Muscle of leg (tissue), 11 donors: Measurements from ENCODE around the gene OTUD7B. TPM values are rescaled to one million over a fixed set of nuclear protein-coding genes. Genes with fewer than 3 reads are reported as not detected.

Experiments
- DNase-seq: peaks from one replicate; pipeline ENCODE4 v3.0.0; 2013
- H3K27ac ChIP-seq: one replicate; pipeline ENCODE4 v1.5.1; 2013; ENCODE audit warnings: mild to moderate bottlenecking, low read length, control low read depth
- H3K27me3 ChIP-seq: one replicate; pipeline ENCODE4 v1.6.1; 2013; ENCODE audit warnings: low read length; ENCODE audit not compliant: control insufficient read depth, insufficient read depth
- H3K36me3 ChIP-seq: one replicate; pipeline ENCODE4 v1.6.1; 2013; ENCODE audit warnings: low read length; ENCODE audit not compliant: control insufficient read depth, insufficient read depth
- H3K4me1 ChIP-seq: one replicate; pipeline ENCODE4 v1.6.1; 2013; ENCODE audit warnings: low read length; ENCODE audit not compliant: control insufficient read depth, insufficient read depth
- H3K4me3 ChIP-seq: one replicate; pipeline ENCODE4 v1.5.1; 2013; ENCODE audit warnings: low read length, control low read depth
- H3K9me3 ChIP-seq: replicated peaks from 2 replicates; pipeline ENCODE4 v1.6.1; 2013; ENCODE audit warnings: low read depth, low read length; ENCODE audit not compliant: control insufficient read depth
- WGBS: methylation state at CpG from one replicate; pipeline ENCODE4 v1.1.5; 2013; ENCODE audit warnings: missing lambda C conversion rate; ENCODE audit not compliant: insufficient coverage; 5-methylcytosine and 5-hydroxymethylcytosine counted together
- polyA plus RNA-seq, 8 donors: library from polyadenylated mRNA; unstranded; fragments of 120-200 nt; gene quantifications; one replicate each; pipeline versions ENCODE4 v1.2.1 to v1.2.3, GENCODE V29; 2013; ENCODE audit warnings: inconsistent platforms in 1 of 8, low replicate concordance in 1 of 8; ENCODE audit not compliant: insufficient read length in 8 of 8, insufficient read depth in 1 of 8
- total RNA-seq: library from RNA; stranded (reverse); fragments of 120-200 nt; gene quantifications from one replicate; pipeline ENCODE4 v1.2.4, GENCODE V29; 2013

OTUD7B gene
- total and polyA plus RNA-seq, 9 donors, result 10.6 to 15.0 (median 12.8) TPM

- Histone ChIP-seq H3K36me3 (peaks cover 4% of the 10 kb centered on the region), H3K9me3 (no peaks in the 10 kb centered on the region), H3K27me3 (no peaks in the 10 kb centered on the region), H3K27ac (peak overlapping the region; percentile 50), H3K4me1 (peaks cover 48% of the 10 kb centered on the region), H3K4me3 (peak overlapping the region; percentile 61)
- WGBS, result 18% methylated on average over 3 of the region's 8 CpGs
- DNase-seq, result peak; percentile 68
Measured at GRCh38 chr1:149936992-149937705, 73.4 kb downstream of the OTUD7B start.

- no peaks in the 10 kb centered on the region for H3K9me3 ChIP-seq
- peak; percentile 91 for DNase-seq
- no peaks in the 10 kb centered on the region for H3K27me3 ChIP-seq
- H3K36me3 ChIP-seq, result peaks cover 10% of the 10 kb centered on the region
- peak within 1 kb of the TSS; percentile 50 for H3K27ac ChIP-seq
- WGBS, result 2% methylated on average over 7 of the region's 18 CpGs
- peak within 1 kb of the TSS; percentile 61 for H3K4me3 ChIP-seq
- peaks cover 48% of the 10 kb centered on the region for H3K4me1 ChIP-seq
Measured at GRCh38 chr1:149936170-149936991, 74.1 kb downstream of the OTUD7B start, which contains the start of gene MTMR11. Gene MTMR11 (minus strand): TSS chr1:149936879. CDS start chr1:149936647, 232 bp downstream.

DNA sequence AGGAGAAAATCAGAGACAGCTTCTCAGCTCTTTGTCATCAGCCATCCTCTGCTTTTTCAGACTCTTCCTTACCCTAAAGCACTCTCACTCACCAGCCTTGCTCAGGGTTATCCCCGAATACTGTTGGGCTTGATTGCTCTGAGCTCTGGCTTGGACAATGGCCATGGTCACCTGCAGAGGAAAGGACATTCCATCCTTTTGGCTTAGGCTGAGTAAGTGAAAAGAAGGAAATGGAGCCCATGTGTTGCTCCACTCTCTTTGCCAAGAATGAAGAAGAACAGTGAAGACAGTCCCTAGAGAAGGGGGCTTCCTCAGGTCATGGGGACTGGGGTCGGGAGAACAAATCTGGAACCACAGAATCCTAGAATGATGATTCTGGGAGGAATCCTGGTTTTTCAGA is 76.2 kb downstream of the OTUD7B start:
- Histone ChIP-seq H3K9me3 (no peaks in the 10 kb centered on the region), H3K27ac (peak overlapping the region; percentile 15), H3K4me1 (peaks cover 55% of the 10 kb centered on the region), H3K4me3 (no peak overlapping the region), H3K36me3 (peaks cover 15% of the 10 kb centered on the region), H3K27me3 (no peaks in the 10 kb centered on the region)
- WGBS, result 33% methylated on average over 1 of the region's 2 CpGs
- DNase-seq, result peak; percentile 85

DNA sequence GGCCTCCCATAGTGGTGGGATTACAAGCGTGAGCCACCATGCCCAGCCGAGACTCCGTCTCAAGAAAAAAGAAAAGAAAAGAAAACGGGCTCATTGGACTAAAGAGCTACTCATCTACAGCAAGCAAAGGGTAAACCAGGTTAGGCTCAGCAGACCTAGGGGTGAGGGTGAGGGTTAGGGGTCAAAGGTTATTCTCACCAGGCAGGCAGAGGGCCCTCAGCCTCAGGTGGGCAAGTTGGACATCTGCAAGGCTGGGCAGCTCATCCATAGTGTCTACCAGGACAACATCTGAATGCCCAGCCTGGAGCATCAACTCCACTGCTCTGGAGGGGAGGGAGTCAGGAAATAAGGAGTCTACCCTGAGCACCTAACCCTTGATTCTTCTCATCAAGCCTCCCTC is 77.3 kb downstream of the OTUD7B start:
- H3K27me3 ChIP-seq, result no peaks in the 10 kb centered on the region
- no peak for DNase-seq
- H3K4me1 ChIP-seq, result peaks cover 55% of the 10 kb centered on the region
- H3K27ac ChIP-seq, result no peak overlapping the region
- no peaks in the 10 kb centered on the region for H3K9me3 ChIP-seq
- no peak overlapping the region for H3K4me3 ChIP-seq
- WGBS, result 100% methylated on average over 1 of the region's 4 CpGs
- peaks cover 18% of the 10 kb centered on the region for H3K36me3 ChIP-seq

- WGBS, result 95% methylated on average over 6 of the region's 8 CpGs
- Histone ChIP-seq H3K4me3 (no peak overlapping the region), H3K36me3 (peaks cover 18% of the 10 kb centered on the region), H3K9me3 (no peaks in the 10 kb centered on the region), H3K27me3 (no peaks in the 10 kb centered on the region), H3K27ac (no peak overlapping the region), H3K4me1 (peaks cover 51% of the 10 kb centered on the region)
- no peak for DNase-seq
Measured at GRCh38 chr1:149932474-149932873, 78.1 kb downstream of the OTUD7B start.

- no peaks in the 10 kb centered on the region for H3K27me3 ChIP-seq
- WGBS, result 85% methylated on average over 11 of the region's 13 CpGs
- peaks cover 22% of the 10 kb centered on the region for H3K36me3 ChIP-seq
- H3K4me3 ChIP-seq, result no peak overlapping the region
- no peak for DNase-seq
- no peaks in the 10 kb centered on the region for H3K9me3 ChIP-seq
- H3K4me1 ChIP-seq, result peaks cover 48% of the 10 kb centered on the region
- no peak overlapping the region for H3K27ac ChIP-seq
Measured at GRCh38 chr1:149931212-149931790, 79.2 kb downstream of the OTUD7B start.

DNA sequence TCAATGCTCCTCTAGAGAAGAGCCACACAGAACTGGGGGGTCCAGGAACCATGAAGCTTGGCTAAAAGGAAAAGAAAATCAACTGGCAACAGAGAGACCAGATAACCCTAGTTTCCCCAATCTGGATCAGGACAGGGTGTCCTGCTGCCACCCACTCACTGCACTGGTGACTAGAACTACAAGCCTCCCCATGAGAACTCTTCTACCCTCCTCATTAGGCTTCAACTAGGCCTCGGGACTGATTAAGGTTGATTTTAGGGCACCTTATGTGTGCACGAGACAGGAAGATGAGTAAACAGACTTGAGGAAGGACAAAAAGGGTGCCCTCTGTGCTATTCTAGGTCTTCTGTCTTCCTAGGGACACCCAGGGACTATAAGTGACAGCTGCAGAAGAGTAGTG is 80.7 kb downstream of the OTUD7B start:
- no peak overlapping the region for H3K4me3 ChIP-seq
- peaks cover 37% of the 10 kb centered on the region for H3K36me3 ChIP-seq
- no peaks in the 10 kb centered on the region for H3K27me3 ChIP-seq
- H3K9me3 ChIP-seq, result no peaks in the 10 kb centered on the region
- H3K27ac ChIP-seq, result peak overlapping the region; percentile 32
- DNase-seq, result no peak
- WGBS, result no CpG with 5 or more reads among the region's 2 CpGs
- H3K4me1 ChIP-seq, result peaks cover 38% of the 10 kb centered on the region

DNA sequence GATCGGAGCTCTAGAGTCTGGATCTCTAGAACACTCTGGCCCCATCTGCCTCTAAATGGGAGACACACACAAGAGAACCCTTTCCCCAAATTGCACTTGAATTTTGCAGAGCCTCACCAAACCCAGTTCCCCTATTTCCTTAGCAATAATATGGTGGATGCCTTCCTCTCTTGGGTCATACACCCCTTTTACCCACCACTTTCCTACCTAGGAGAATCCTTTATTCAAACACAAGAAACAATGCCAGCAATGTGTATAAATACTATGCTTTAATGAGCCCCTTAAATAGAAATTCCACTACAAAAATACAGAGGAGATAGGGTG is 82.2 kb downstream of the OTUD7B start:
- Histone ChIP-seq H3K36me3 (peaks cover 48% of the 10 kb centered on the region), H3K9me3 (no peaks in the 10 kb centered on the region), H3K27me3 (no peaks in the 10 kb centered on the region), H3K4me1 (peaks cover 31% of the 10 kb centered on the region), H3K27ac (peak overlapping the region; percentile 98), H3K4me3 (peak overlapping the region; percentile 97)
- no peak for DNase-seq
- WGBS, result no CpG with 5 or more reads among the region's 1 CpG

GRCh38 chr1:149927563-149928400 is 82.7 kb downstream of the OTUD7B start, which contains the start of gene SF3B4:
Gene SF3B4 (minus strand): TSS chr1:149927803. CDS start chr1:149927759, 44 bp downstream.
- DNase-seq, result peak; percentile 98
- peaks cover 31% of the 10 kb centered on the region for H3K4me1 ChIP-seq
- H3K36me3 ChIP-seq, result peaks cover 51% of the 10 kb centered on the region
- under 1% methylated on average over 41 of the region's 47 CpGs for WGBS
- peak within 1 kb of the TSS; percentile 98 for H3K27ac ChIP-seq
- no peaks in the 10 kb centered on the region for H3K27me3 ChIP-seq
- H3K9me3 ChIP-seq, result no peaks in the 10 kb centered on the region
- H3K4me3 ChIP-seq, result peak within 1 kb of the TSS; percentile 97
